HEK293 (cell line): ENCODE measurements around the gene CRY2.

Experiments
- GLIS2 ChIP-seq: fragments of 450-650 bp; formaldehyde crosslinking; IDR thresholded peaks from 2 replicates; pipeline ENCODE4 v1.5.1; 2016; ENCODE audit warnings: missing biosample characterization, missing genetic modification characterization
- REPIN1 ChIP-seq: fragments of 450-650 bp; formaldehyde crosslinking; IDR thresholded peaks from 2 replicates; pipeline ENCODE4 v1.5.1; 2017; ENCODE audit warnings: missing biosample characterization, missing genetic modification characterization, low read depth
- TCF7L2 ChIP-seq: IDR thresholded peaks from 2 replicates; pipeline ENCODE4 v1.6.1; 2011; ENCODE audit warnings: low read depth, mild to moderate bottlenecking, inconsistent platforms, low read length, moderate library complexity, borderline replicate concordance
- ZNF132 ChIP-seq: fragments of 450-650 bp; formaldehyde crosslinking; IDR thresholded peaks from 2 replicates; pipeline ENCODE4 v1.5.1; 2017; ENCODE audit warnings: missing biosample characterization, missing genetic modification characterization, borderline replicate concordance
- ZNF133 ChIP-seq: fragments of 450-650 bp; formaldehyde crosslinking; IDR thresholded peaks from 2 replicates; pipeline ENCODE4 v1.5.1; 2016; ENCODE audit warnings: missing biosample characterization, missing genetic modification characterization
- ZNF138 ChIP-seq: fragments of 450-650 bp; formaldehyde crosslinking; IDR thresholded peaks from 2 replicates; pipeline ENCODE4 v1.5.1; 2016; ENCODE audit warnings: missing biosample characterization, missing genetic modification characterization, borderline replicate concordance
- ZNF184 ChIP-seq: fragments of 450-650 bp; IDR thresholded peaks from 2 replicates; pipeline ENCODE4 v1.5.1; 2018; ENCODE audit warnings: missing biosample characterization, mild to moderate bottlenecking, missing genetic modification characterization
- ZNF473 ChIP-seq: fragments of 450-650 bp; formaldehyde crosslinking; IDR thresholded peaks from 2 replicates; pipeline ENCODE4 v1.5.1; 2017; ENCODE audit warnings: missing biosample characterization, missing genetic modification characterization
- ZNF548 ChIP-seq: fragments of 450-650 bp; formaldehyde crosslinking; IDR thresholded peaks from 2 replicates; pipeline ENCODE4 v1.5.1; 2016; ENCODE audit warnings: missing biosample characterization, missing genetic modification characterization
- ZNF571 ChIP-seq: fragments of 450-650 bp; formaldehyde crosslinking; IDR thresholded peaks from 2 replicates; pipeline ENCODE4 v1.5.0; 2017; ENCODE audit warnings: missing biosample characterization, missing genetic modification characterization
- ZNF837 ChIP-seq: fragments of 450-650 bp; formaldehyde crosslinking; IDR thresholded peaks from 2 replicates; pipeline ENCODE4 v1.5.1; 2016; ENCODE audit warnings: missing biosample characterization, missing genetic modification characterization
- TF ChIP-seq, protein P1 (sequence below): fragments of 450-650 bp; formaldehyde crosslinking; IDR thresholded peaks from 2 replicates; pipeline ENCODE4 v1.5.1; 2016; ENCODE audit warnings: missing biosample characterization, missing genetic modification characterization
- TF ChIP-seq, protein P2 (sequence below): fragments of 450-650 bp; formaldehyde crosslinking; IDR thresholded peaks from 2 replicates; pipeline ENCODE4 v1.5.1; 2016; ENCODE audit warnings: missing biosample characterization, missing genetic modification characterization
- TF ChIP-seq, protein P3 (sequence below): fragments of 450-650 bp; formaldehyde crosslinking; optimal IDR thresholded peaks from 2 replicates; pipeline ENCODE3; 2016; ENCODE audit warnings: missing biosample characterization, mild to moderate bottlenecking, missing genetic modification characterization

DNA sequence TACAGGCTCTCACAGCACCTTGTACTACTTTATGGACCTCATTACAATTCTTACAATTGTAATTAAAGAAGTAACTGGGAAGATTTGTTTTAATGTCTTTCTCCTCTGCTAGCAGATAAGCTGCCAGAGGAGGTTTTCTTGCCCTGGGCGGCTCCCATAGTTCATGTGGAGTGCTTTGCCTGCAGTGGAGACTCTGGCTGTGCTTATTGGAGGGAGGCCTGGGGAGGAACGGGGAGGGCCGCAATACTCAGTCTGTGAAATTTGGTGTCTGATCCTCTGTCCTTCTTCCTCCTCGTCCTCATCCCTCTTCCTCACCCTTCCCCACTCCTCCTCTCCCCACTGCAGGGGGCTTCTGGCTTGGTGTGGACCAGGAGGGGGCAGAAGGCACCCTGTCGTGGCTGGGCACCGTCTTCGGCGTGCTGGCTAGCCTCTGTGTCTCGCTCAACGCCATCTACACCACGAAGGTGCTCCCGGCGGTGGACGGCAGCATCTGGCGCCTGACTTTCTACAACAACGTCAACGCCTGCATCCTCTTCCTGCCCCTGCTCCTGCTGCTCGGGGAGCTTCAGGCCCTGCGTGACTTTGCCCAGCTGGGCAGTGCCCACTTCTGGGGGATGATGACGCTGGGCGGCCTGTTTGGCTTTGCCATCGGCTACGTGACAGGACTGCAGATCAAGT is 36.7 kb upstream of the CRY2 start:
- TF ChIP-seq ZNF138 (tag by site-specific recombination) (no peak), ZNF837 (tag by site-specific recombination) (no peak), ZNF473 (tag by site-specific recombination) (no peak), TCF7L2 (no peak), REPIN1 (tag by site-specific recombination) (no peak), GLIS2 (tag by site-specific recombination) (no peak), ZNF548 (no peak), ZNF133 (no peak), ZNF184 (no peak), ZNF571 (tag by site-specific recombination) (no peak), ZNF132 (no peak)
- TF ChIP-seq, protein P1, sequence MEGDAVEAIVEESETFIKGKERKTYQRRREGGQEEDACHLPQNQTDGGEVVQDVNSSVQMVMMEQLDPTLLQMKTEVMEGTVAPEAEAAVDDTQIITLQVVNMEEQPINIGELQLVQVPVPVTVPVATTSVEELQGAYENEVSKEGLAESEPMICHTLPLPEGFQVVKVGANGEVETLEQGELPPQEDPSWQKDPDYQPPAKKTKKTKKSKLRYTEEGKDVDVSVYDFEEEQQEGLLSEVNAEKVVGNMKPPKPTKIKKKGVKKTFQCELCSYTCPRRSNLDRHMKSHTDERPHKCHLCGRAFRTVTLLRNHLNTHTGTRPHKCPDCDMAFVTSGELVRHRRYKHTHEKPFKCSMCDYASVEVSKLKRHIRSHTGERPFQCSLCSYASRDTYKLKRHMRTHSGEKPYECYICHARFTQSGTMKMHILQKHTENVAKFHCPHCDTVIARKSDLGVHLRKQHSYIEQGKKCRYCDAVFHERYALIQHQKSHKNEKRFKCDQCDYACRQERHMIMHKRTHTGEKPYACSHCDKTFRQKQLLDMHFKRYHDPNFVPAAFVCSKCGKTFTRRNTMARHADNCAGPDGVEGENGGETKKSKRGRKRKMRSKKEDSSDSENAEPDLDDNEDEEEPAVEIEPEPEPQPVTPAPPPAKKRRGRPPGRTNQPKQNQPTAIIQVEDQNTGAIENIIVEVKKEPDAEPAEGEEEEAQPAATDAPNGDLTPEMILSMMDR: no peak
- TF ChIP-seq, protein P2, sequence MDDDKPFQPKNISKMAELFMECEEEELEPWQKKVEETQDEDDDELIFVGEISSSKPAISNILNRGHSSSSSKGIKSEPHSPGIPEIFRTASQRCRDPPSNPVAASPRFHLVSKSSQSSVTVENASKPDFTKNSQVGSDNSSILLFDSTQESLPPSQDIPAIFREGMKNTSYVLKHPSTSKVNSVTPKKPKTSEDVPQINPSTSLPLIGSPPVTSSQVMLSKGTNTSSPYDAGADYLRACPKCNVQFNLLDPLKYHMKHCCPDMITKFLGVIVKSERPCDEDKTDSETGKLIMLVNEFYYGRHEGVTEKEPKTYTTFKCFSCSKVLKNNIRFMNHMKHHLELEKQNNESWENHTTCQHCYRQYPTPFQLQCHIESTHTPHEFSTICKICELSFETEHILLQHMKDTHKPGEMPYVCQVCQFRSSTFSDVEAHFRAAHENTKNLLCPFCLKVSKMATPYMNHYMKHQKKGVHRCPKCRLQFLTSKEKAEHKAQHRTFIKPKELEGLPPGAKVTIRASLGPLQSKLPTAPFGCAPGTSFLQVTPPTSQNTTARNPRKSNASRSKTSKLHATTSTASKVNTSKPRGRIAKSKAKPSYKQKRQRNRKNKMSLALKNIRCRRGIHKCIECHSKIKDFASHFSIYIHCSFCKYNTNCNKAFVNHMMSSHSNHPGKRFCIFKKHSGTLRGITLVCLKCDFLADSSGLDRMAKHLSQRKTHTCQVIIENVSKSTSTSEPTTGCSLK (tag by site-specific recombination): no peak
- TF ChIP-seq, protein P3, sequence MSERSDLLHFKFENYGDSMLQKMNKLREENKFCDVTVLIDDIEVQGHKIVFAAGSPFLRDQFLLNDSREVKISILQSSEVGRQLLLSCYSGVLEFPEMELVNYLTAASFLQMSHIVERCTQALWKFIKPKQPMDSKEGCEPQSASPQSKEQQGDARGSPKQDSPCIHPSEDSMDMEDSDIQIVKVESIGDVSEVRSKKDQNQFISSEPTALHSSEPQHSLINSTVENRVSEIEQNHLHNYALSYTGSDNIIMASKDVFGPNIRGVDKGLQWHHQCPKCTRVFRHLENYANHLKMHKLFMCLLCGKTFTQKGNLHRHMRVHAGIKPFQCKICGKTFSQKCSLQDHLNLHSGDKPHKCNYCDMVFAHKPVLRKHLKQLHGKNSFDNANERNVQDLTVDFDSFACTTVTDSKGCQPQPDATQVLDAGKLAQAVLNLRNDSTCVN: no peak
